Chondrocyte (in vitro differentiated cells): Measurements from ENCODE around the gene WDPCP. TPM values are rescaled to one million over a fixed set of nuclear protein-coding genes. Genes with fewer than 3 reads are reported as not detected.

ENCODE experiments used
- DNase-seq: peaks from one replicate; pipeline ENCODE4 v3.0.0; 2021; ENCODE audit warnings: mixed read lengths, low spot score
- H3K27ac Mint-ChIP-seq: one replicate; pipeline ENCODE4 v1.8.0; 2021; ENCODE audit warnings: mild to moderate bottlenecking, moderate library complexity, mixed read lengths; ENCODE audit not compliant: unreplicated experiment
- H3K27me3 Mint-ChIP-seq: 2 replicates; pipeline ENCODE4 v1.8.0; 2021; ENCODE audit warnings: low read depth, mixed read lengths
- H3K36me3 Mint-ChIP-seq: 2 replicates; pipeline ENCODE4 v1.8.0; 2021; ENCODE audit warnings: low read depth, mixed read lengths
- H3K4me1 Mint-ChIP-seq: 2 replicates; pipeline ENCODE4 v1.8.0; 2021; ENCODE audit warnings: low read depth, mild to moderate bottlenecking, mixed read lengths
- H3K4me3 Mint-ChIP-seq: one replicate; pipeline ENCODE4 v1.8.0; 2021; ENCODE audit warnings: mild to moderate bottlenecking, moderate library complexity, mixed read lengths; ENCODE audit not compliant: unreplicated experiment
- H3K9me3 Mint-ChIP-seq: 2 replicates; pipeline ENCODE4 v1.8.0; 2021; ENCODE audit warnings: low read depth, mixed read lengths
- CTCF ChIP-seq: fragments of 200-600 bp; sonication (generic); IDR thresholded peaks from 2 replicates; pipeline ENCODE4 v1.5.0; 2021; ENCODE audit warnings: antibody characterized with exemption, mild to moderate bottlenecking, moderate library complexity
- total RNA-seq: library from RNA; stranded (reverse); gene quantifications from 3 replicates; pipeline ENCODE4 v1.2.1, GENCODE V29; 2021

The WDPCP gene
- total RNA-seq, 1 donor from 2014 or later, result 8.6 TPM

- no peaks in the 10 kb centered on the region for H3K27me3 Mint-ChIP-seq
- peaks cover 18% of the 10 kb centered on the region for H3K4me1 Mint-ChIP-seq
- peaks cover 36% of the 10 kb centered on the region for H3K9me3 Mint-ChIP-seq
- no peak overlapping the region for H3K27ac Mint-ChIP-seq
- no peak overlapping the region for H3K4me3 Mint-ChIP-seq
- peaks cover 22% of the 10 kb centered on the region for H3K36me3 Mint-ChIP-seq
- DNase-seq, result no peak
- no peak for TF ChIP-seq CTCF
These were observed 32.3 kb downstream of the WDPCP start for GRCh38 chr2:63555931-63556330.

- peaks cover 18% of the 10 kb centered on the region for H3K36me3 Mint-ChIP-seq
- H3K27ac Mint-ChIP-seq, result no peak overlapping the region
These were observed 33.0 kb downstream of the WDPCP start for GRCh38 chr2:63555299-63555698.

GRCh38 chr2:63553049-63553448 is 35.2 kb downstream of the WDPCP start:
- DNase-seq, result no peak
- no peak for TF ChIP-seq CTCF
- peaks cover 18% of the 10 kb centered on the region for H3K4me1 Mint-ChIP-seq
- H3K27me3 Mint-ChIP-seq, result no peaks in the 10 kb centered on the region
- H3K4me3 Mint-ChIP-seq, result no peak overlapping the region
- peaks cover 17% of the 10 kb centered on the region for H3K9me3 Mint-ChIP-seq
- H3K36me3 Mint-ChIP-seq, result peaks cover 11% of the 10 kb centered on the region
- peak overlapping the region; percentile 2 for H3K27ac Mint-ChIP-seq

More at GRCh38 chr2:63555299-63555698, 33.0 kb downstream of the WDPCP start:
- Mint-ChIP-seq H3K4me1 (peaks cover 18% of the 10 kb centered on the region), H3K9me3 (peaks cover 32% of the 10 kb centered on the region), H3K27me3 (no peaks in the 10 kb centered on the region), H3K4me3 (no peak overlapping the region)
- peak; percentile 75 for DNase-seq
- no peak for TF ChIP-seq CTCF

GRCh38 chr2:63545023-63545422 is 43.3 kb downstream of the WDPCP start:
- H3K27me3 Mint-ChIP-seq, result no peaks in the 10 kb centered on the region
- no peak overlapping the region for H3K4me3 Mint-ChIP-seq
- H3K4me1 Mint-ChIP-seq, result no peaks in the 10 kb centered on the region
- no peaks in the 10 kb centered on the region for H3K36me3 Mint-ChIP-seq
- H3K27ac Mint-ChIP-seq, result no peak overlapping the region
- H3K9me3 Mint-ChIP-seq, result peaks cover 8% of the 10 kb centered on the region
- TF ChIP-seq CTCF, result no peak
- DNase-seq, result no peak

GRCh38 chr2:63544017-63544627 is 44.2 kb downstream of the WDPCP start:
- H3K27me3 Mint-ChIP-seq, result no peaks in the 10 kb centered on the region
- H3K4me1 Mint-ChIP-seq, result no peaks in the 10 kb centered on the region
- no peaks in the 10 kb centered on the region for H3K36me3 Mint-ChIP-seq
- TF ChIP-seq CTCF, result peak; percentile 88
- no peak overlapping the region for H3K4me3 Mint-ChIP-seq
- no peak for DNase-seq
- peaks cover 8% of the 10 kb centered on the region for H3K9me3 Mint-ChIP-seq
- H3K27ac Mint-ChIP-seq, result no peak overlapping the region
